ENCODE results near the gene PRKCA. TPM values are rescaled to one million over a fixed set of nuclear protein-coding genes. Genes with fewer than 3 reads are reported as not detected.

PRKCA gene
- total RNA-seq, 1 experiment from 2014 or later = 28.6 TPM

DNA sequence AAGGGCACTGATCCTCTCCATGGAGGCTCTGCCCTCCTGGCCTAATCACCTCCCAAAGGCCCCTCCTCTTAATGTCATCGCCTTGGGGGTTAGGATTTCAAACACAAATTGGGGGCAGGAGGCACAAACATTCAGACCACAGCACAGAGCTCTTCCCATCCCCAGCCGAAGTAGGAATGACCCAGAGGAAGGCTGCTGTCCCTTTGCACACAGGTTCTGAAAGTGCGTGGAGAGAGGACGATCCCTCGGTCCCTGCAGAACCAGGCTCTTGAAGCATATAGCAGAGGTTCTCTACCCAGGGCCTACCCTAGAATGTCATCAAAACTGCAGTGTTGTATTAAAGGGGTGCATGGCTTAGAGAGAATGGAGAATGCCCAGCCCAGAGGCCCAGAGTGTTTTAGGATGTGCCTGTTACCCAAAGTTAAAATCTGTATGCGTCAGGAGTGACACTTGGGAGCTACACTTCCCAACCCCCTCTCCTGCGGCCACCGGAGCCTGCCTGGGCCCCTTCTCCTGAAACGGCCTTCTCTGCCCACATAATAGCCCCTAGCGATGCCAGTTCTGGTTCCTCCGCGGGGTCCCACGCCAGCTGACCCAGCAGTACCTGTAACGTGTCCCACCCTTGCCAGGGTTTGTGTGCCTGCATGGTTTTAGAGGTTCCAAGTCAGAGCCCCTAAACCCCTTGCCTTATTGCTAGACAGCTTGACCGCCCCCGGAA is 373.0 kb downstream of the PRKCA start:
- in situ Hi-C loops (cut with HindIII; ENCODE audit: low pct_unique_long_range_greater_than_20kb, low sequenced_read_pairs) = no loop called here
- DNase-seq (ENCODE audit: low read depth) = no peak

GRCh38 chr17:66675991-66676371 is 373.6 kb downstream of the PRKCA start:
- in situ Hi-C loops (cut with HindIII; ENCODE audit: low pct_unique_long_range_greater_than_20kb, low sequenced_read_pairs) = no loop called here
- DNase-seq (ENCODE audit: low read depth) = no peak

GRCh38 chr17:66676421-66676820 is 374.0 kb downstream of the PRKCA start:
- DNase-seq (ENCODE audit: low read depth) = peak; percentile 71
- in situ Hi-C loops (cut with HindIII; ENCODE audit: low pct_unique_long_range_greater_than_20kb, low sequenced_read_pairs) = no loop called here

DNA sequence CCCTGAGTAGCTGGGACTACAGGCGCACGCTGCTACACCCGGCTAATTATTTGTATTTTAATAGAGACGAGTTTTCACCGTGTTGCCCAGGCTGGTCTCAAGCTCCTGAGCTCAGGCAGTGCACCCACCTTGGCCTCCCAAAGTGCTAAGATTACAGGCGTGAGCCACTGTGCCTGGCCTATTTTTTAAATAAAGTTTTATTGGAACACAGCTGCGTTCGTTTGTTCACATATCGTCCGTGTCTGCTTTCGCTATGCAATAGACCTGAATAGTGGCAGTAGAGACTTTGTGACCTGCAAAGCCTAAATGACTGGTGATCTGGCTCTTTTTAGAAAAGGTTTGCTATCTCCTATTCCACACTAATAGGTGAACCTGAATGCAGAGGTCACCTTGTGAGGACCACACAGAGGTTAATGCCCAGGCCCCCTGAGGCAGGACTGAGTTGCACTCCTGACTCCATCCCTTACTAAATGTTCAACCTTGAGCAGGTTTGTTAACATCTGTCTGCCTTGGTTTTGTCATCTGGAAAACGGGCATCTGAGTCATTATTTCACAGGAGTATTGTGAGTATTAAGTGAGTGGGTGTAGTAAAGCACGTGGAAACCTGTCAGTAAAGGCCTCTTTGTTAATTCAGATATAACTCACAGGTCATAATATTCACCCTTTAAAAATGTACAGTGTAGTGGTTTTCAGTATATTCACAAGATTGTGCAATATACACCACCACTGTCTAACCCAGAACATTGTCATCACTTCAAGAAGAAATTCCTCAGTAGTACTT is 375.0 kb downstream of the PRKCA start:
- in situ Hi-C loops (cut with HindIII; ENCODE audit: low pct_unique_long_range_greater_than_20kb, low sequenced_read_pairs) = no loop called here

DNA sequence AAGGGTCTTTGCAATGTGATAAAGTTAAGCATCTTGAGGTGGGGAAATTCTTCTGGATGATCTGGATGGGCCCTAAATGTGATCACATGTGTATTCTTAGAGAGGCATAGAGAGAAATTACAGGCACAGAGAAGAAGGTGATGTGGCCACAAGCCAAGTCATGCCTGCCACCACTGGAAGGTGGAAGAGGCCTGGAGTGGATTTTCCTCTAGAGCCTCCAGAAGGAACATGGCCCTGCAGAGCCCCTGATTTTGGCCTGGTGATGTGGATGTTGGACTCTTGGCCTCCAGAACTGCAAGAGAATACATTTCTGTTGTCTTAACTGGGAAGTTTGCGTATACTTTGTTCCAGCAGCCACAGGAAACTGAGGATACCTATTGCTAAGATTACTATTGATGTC is 375.6 kb downstream of the PRKCA start:
- no peak for DNase-seq (ENCODE audit: low read depth)
- in situ Hi-C loops (cut with HindIII; ENCODE audit: low pct_unique_long_range_greater_than_20kb, low sequenced_read_pairs) = no loop called here

More for the DNA sequence above, 375.0 kb downstream of the PRKCA start:
- no peak for DNase-seq (ENCODE audit: low read depth)

DNA sequence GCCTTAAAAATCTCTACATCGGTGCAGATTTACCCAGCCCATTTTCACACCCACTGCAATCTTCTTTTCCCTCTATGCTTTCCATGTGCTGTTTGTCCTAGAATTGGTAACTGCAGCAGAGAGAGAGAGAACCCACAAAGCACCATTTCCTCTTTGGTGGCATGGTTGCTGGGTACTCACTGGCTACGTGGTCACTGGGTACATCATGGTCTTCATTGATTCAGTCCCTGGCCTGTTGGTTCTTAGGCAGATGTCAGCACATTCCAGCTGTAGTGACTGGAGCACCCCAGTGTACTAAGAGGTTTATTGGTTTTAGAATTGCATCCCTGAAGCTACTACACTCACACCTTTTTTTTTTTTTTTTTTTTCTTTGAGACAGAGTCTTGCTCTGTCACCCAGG is 376.4 kb downstream of the PRKCA start:
- in situ Hi-C loops (cut with HindIII; ENCODE audit: low pct_unique_long_range_greater_than_20kb, low sequenced_read_pairs) = no loop called here
- no peak for DNase-seq (ENCODE audit: low read depth)

DNA sequence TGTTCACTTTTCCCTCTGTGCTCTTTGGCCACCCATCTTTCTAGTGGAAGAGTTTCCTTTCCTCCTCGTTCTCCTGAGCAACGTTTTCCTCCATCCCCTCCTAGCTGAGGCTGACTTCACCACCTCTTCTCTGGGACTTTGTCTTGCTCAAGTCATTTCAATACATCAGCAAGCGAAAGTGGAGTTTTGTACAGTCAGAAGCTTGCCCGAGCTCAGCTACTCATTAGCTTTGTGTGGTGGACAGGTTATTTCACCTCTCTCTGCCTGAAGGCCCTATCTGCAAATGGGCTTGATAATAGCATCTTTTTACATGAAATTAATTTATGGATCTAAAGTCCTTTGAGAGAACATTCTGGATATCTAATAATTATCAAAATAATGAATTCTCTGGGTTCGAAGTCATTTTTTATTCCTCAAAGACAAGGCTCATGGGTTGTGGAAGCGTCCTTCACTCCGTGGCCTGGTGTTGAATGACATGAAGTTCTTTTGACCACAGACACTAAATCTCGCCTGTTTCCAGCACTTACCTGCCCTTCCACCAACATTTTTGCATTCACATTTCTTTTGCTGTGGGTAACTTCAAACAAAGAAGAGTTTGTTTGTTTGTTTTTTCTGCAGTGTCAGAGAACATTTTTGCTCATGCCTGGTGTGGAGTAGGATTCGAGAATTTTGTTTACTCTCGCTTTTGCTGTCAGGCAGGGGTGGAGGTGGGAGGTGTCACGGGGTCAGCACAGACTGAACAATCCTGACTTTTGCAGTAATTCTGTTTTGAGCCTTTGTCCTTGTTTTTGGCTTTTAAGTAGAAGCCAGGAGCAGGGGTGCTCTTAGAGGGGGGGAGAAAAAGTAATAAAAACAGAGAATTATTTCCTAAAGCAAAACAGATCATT is 377.5 kb downstream of the PRKCA start:
- DNase-seq (ENCODE audit: low read depth) = no peak
- in situ Hi-C loops (cut with HindIII; ENCODE audit: low pct_unique_long_range_greater_than_20kb, low sequenced_read_pairs) = no loop called here

- in situ Hi-C loops (cut with HindIII; ENCODE audit: low pct_unique_long_range_greater_than_20kb, low sequenced_read_pairs) = no loop called here
- no peak for DNase-seq (ENCODE audit: low read depth)
These were observed 379.9 kb downstream of the PRKCA start for GRCh38 chr17:66682283-66682682.

GRCh38 chr17:66684261-66684660 is 381.8 kb downstream of the PRKCA start:
- in situ Hi-C loops (cut with HindIII; ENCODE audit: low pct_unique_long_range_greater_than_20kb, low sequenced_read_pairs) = no loop called here

GRCh38 chr17:66684731-66685130 is 382.3 kb downstream of the PRKCA start:
- DNase-seq (ENCODE audit: low read depth) = no peak
- in situ Hi-C loops (cut with HindIII; ENCODE audit: low pct_unique_long_range_greater_than_20kb, low sequenced_read_pairs) = no loop called here

More at GRCh38 chr17:66684261-66684660, 381.8 kb downstream of the PRKCA start:
- no peak for DNase-seq (ENCODE audit: low read depth)

DNA sequence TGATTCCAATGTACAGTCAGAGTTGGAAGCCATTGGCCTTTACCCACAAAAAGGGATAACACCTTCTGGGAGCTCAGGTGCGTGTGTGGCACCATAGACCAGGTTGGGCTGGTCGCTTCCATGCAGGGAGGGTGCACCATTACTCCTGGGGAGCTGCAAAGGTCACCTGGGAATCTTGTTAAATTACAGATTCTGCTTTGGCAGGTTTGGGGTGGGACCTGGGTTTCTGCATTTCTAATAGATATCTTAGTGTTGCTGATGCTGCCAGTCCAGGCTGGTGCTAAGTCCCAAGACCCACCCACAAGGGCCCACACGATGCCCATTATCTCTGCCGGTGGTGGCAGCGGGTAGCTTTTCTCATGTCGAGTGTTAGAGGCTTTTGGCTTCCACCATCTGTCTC is 384.2 kb downstream of the PRKCA start:
- no peak for DNase-seq (ENCODE audit: low read depth)
- in situ Hi-C loops (cut with HindIII; ENCODE audit: low pct_unique_long_range_greater_than_20kb, low sequenced_read_pairs) = no loop called here

DNA sequence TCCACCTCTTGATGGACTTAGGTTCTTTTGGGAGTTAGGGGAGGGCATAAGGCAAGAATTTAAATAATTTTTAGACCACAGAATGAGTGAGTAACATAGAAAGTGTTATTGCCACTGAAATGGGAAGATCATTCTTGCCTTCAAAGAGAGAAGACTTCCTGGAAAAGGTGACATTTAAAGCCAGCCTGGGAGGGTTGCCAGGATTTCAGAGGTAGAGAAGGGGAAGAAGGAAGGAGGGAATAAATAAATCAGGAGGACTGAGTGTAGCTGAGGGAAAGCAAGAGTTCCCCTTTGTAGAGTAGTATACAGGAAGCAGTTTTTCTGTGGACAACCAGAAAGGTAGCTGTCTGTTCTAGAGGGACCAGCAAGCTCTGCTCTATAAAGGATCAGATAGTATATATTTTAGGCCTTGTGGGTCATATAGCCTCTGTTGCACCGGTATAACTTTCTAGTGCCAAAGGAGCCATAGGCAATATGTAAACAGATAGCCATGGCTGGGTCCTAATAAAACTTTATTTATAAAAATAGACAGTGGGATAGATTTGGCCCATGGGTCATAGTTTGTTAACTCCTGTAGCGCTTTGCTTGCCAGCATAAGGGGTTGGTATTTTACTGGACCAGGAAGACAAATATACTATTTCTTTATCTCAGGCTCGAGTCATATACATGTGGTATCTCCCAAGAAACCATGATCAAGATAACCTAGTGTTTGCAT is 385.3 kb downstream of the PRKCA start:
- no peak for DNase-seq (ENCODE audit: low read depth)
- in situ Hi-C loops (cut with HindIII; ENCODE audit: low pct_unique_long_range_greater_than_20kb, low sequenced_read_pairs) = no loop called here

GRCh38 chr17:66689221-66689620 is 386.8 kb downstream of the PRKCA start:
- no peak for DNase-seq (ENCODE audit: low read depth)
- in situ Hi-C loops (cut with HindIII; ENCODE audit: low pct_unique_long_range_greater_than_20kb, low sequenced_read_pairs) = no loop called here

- DNase-seq (ENCODE audit: low read depth) = no peak
- in situ Hi-C loops (cut with HindIII; ENCODE audit: low pct_unique_long_range_greater_than_20kb, low sequenced_read_pairs) = no loop called here
These were observed 387.8 kb downstream of the PRKCA start for GRCh38 chr17:66690166-66690565.

- in situ Hi-C loops (cut with HindIII; ENCODE audit: low pct_unique_long_range_greater_than_20kb, low sequenced_read_pairs) = no loop called here
These were observed 389.4 kb downstream of the PRKCA start for GRCh38 chr17:66691644-66692420.

DNA sequence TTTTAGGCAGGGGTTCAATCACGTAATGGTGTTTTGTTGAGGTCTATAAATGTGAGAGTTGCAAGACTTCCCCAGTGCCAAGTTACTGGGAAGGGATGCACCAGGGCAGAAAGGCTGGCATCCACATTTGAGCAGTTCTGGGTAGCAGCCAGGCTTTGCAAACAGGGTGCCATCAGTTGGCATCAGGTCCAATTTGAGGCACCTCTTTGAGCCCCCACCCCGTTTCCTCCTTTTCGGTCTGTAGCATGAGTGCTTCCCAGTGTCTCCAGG is 389.9 kb downstream of the PRKCA start:
- in situ Hi-C loops (cut with HindIII; ENCODE audit: low pct_unique_long_range_greater_than_20kb, low sequenced_read_pairs) = no loop called here
- DNase-seq (ENCODE audit: low read depth) = no peak

More at GRCh38 chr17:66691644-66692420, 389.4 kb downstream of the PRKCA start:
- DNase-seq (ENCODE audit: low read depth) = peak; percentile 37

- in situ Hi-C loops (cut with HindIII; ENCODE audit: low pct_unique_long_range_greater_than_20kb, low sequenced_read_pairs) = no loop called here
- no peak for DNase-seq (ENCODE audit: low read depth)
These were observed 392.7 kb downstream of the PRKCA start for GRCh38 chr17:66695098-66695497.

DNA sequence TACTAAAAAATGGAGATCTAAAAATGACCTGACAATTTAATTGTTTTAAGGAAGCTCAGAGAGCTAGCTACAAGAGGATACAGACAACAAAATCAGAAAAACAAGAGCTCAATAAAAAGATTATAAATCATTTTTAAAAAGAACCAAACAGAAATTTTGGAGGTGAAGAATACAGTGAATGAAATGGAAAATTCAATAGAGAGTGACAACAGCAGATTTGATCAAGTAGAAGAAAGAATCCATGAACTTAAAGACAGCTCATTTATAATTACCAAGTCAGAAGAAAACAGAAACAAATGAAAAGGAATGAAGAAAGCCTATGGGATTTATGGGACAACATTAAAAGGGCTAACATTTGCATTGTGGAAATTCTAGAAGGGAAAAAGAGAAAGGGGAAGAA is 395.9 kb downstream of the PRKCA start:
- in situ Hi-C loops (cut with HindIII; ENCODE audit: low pct_unique_long_range_greater_than_20kb, low sequenced_read_pairs) = no loop called here
- DNase-seq (ENCODE audit: low read depth) = no peak
